Occipital lobe (tissue), 2 donors: ENCODE data around the gene ARHGEF10L. TPM values are rescaled to one million over a fixed set of nuclear protein-coding genes. Genes with fewer than 3 reads are reported as not detected.
"Not testable (repeated sequence)": the region's sequence is repeated elsewhere in the genome, so short reads cannot be mapped to it uniquely, and the experiment has no call there.

Experiments
- DNase-seq: peaks from one replicate; lab custom pipeline; 2025; lab: John Stamatoyannopoulos, UW
- total RNA-seq: library from RNA; depleted of rRNA; stranded (reverse); fragments of >200 nt; gene quantifications from one replicate; pipeline ENCODE4 v1.2.3, GENCODE V29; 2014

Gene ARHGEF10L
- total RNA-seq, 1 donor from 2014 or later: 22.3 TPM

DNA sequence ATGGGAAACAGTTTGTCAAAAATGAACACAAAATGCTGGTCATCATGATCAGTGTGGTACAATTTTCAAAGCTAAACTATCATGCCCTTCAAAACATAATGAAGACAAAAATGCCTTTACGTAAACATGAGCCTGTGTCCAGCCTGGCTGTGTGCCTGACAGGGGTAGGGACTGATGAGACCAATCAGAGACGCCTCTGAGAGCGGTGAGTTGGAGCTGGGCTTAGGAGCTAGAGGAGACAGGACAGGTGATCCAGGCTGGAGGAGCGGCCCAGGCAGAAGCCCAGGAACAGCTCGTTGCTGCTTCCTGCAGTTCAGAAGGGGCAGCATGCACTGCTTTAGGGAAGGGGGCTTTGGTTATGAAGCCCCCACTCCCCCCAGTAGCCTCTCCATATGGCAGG lies 70.0 kb downstream of the ARHGEF10L start:
- DNase-seq: no peak

DNA sequence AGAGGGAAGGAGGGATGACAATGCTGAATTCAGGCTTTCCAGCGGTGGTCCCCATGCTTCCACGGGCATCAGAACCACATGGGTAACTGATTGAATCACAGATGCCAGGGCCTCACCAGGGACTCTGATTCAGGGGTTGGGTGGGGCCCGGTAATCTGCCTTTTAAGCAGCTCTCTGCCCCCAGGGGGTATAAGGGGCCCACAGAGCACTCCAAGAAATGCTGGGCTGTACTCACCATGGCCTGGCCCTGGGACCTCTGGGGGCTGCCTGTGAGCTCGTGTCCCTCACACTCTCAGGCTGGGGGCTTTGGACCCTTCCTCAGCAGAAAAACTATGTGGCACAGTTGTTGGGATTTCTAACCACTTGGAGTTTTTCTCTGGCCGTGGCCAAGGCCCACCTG lies 70.6 kb downstream of the ARHGEF10L start:
- no peak for DNase-seq

DNA sequence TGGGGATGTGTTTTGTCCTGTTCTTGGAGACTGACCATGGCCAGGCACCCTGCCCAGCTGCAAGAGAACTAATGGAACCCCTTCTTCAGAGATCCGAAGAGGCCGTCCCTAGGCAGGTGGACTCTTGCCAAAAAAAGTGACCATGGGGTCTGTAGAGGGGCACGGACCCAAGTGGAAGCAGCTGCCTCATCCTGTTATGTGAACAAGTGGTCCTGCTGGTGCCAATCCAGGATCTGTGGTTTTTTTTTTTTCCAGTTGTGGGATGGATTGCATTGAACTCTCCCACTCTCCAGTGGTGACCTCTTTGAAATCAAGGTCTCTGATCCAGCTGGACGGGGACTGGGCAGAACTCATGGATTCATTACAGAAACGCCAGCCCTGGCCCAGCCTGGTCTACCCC lies 71.2 kb downstream of the ARHGEF10L start:
- DNase-seq: no peak

DNA sequence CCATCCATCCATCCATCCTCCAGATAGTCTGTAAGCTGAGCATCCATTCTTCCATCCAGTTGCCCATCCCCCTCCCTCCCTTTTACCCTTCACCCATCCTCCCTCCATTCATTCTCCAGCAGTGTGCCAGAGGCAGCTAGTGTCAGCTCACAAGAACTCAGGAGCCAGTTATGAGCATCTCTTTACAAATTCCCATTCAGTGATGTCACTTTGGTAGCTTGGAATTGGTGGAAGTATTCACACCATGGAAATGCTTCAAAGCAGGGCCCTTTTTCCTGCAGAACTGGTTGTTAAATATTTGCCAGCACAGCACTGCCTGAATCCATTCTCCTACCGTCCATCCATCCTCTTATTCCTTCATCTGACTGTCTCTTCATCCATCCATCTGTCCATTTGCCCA lies 72.5 kb downstream of the ARHGEF10L start:
- no peak for DNase-seq

DNA sequence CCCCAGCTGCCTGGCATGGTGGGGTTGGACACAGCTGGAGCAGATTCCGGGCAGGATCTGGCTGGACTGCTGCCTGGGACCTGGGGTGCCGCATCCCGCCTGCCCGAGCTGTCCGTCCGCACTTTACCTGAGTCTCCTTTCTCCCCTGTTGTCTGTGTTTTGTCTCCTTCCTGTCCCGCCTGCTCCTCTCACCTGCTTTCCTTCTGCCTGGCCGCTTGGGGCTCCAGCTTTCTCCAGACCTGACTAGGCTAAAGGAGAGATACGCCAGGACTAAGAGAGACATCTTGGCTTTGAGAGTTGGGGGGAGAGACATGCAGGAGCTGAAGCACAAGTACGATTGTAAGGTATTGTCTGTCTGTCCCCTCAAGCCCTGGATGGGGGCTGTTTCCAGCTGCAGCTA lies 73.3 kb downstream of the ARHGEF10L start:
- DNase-seq: no peak

DNA sequence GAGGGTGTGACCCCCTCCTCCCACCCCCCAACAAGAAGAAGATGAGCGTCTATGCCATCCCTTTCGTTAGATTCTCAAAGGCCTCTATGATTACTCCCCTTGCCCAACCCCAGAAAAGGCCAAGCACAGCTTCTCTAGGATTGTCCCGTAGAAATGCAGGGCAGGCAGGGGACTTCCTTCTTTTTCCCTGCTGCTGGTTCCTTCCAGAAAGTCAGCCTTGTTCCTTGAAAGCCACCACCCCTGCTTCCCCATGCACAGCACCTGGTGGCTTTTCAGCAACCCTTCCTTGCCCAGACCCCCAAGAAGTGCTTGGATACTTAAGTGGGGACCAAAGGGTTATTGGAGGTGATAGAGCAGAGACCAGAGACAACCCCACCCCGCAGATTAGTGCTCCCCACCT lies 75.1 kb downstream of the ARHGEF10L start:
- DNase-seq: no peak

DNA sequence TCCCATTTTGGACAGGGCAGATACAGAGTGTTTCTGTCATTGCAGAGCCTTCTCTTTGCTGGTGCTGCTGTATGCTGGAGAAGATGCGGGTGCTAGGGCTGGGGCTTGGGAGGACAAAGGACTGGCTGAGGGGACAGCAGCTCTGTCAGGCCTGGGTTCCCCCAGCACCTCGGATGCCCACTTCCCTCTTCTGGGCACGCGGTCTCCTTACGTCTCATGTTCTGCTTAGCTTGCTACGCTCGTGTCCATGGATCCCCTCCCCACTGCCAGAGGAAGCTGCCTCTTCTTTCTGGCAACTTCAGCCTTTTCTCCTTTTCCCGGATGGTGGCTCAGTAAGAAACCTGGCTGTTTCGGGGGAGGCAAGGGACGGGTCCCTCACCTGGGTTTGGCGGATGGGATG lies 75.7 kb downstream of the ARHGEF10L start:
- DNase-seq: no peak

DNA sequence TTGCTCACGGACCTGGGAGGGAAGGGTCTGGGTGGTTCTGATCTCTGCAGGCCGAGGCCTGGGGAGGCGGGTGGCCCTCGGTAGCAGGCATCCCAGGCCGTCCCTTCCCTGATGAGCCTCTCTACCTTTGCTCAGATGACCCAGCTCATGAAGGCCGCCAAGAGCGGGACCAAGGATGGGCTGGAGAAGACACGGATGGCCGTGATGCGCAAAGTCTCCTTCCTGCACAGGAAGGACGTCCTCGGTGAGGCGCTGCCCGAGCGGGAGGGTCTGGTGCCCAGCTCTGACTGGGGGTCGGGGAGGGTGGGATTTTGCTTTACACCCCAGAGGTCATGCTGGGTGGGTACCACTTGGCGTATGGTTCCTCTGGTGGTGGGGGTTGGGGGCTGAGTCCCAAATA lies 76.5 kb downstream of the ARHGEF10L start:
- no peak for DNase-seq

DNA sequence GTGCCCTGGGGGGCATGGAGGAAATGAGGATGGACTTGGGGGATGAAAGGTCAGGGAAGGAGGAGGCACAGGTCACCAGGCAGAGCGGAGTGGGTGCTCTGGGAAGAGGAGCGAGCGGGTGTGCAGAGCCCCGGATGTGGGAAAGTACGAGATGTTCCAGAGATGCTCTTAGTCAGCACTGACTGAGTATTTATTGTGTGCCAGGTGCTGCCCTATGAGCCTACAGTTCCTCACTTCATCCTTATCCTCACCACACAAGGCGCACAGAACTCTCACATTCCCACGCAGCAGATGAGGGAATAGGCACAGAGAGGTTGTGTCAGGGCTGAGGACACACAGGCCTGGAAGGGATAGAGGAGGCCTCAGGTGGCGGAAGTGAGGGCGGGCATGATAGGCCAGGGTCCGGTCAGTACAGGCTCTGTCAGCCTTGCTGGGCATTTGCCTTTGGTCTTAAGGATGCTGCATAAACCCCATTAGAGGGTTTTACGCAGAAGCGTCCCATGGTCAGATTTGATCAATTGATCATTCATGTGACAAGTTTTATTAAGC lies 77.3 kb downstream of the ARHGEF10L start:
- no peak for DNase-seq

DNA sequence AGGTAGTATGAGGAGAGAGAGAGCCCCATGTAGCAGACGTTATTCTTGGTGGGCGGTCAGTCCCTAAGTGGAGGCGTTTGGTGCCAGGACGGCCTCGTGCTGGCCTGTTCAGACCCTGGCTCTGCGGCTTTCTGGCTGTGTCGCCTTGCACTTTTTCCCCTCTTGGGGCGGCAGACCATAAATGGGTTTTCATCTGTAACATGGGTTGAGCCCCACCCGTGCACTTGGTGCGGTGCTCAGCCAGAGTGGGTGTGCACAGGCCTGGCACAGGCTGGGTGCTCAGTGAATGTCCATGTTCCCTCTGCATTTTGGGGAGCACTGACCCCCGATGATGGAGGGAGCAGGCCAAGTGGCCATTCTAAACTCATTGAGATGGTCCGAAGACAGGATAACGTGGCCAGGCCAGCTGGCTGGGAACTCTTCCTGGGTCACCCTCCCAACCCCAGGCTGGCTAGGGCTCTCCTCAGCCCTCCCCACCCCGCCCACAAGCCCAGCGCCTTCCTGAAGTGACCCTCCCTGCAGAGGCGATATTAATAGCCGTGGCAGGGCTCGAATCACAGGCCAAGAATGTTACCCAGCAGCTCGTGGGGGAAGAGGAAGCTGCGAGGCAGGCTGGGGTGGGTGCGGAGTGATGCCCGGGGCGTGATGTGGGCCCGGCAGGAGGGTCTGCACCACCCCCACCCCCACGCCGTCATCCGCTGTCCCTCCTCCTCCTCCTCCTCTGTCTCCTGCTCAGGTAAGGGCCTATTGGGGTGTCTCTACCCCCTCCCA lies 78.5 kb downstream of the ARHGEF10L start:
- DNase-seq: no peak

DNA sequence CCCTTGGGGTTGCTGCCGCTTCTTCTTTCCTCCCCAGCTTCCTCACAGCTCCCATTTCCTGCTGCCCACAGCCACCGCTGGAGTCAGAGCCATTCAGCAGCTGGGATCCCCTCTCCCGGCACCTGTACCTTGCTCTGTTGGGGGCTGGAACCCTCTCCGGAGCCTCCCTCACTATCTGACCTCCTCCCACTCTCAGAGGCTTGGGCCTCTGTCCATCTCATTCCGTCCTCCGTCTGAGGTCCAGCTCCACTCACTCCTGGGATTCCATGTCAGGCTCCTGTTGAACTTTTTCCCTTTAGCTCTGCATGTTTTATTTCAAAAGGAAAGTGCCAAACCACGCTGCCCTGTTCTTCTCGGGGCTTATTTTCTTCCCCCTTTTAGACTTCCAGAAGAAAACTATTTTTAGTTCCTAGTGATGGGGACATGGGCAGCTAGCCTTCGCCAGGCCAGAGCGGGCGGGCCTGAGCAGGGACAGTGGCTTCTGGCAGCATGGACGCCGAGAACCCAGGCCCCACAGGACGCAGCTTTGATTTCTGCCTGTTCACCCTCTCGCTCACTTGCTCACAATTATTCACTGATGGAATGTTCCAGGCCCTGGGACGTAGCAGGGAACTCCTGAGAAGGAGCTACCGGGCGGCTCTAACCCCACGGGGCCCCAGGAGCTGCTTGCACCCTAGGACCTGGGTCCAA lies 79.2 kb downstream of the ARHGEF10L start:
- no peak for DNase-seq

DNA sequence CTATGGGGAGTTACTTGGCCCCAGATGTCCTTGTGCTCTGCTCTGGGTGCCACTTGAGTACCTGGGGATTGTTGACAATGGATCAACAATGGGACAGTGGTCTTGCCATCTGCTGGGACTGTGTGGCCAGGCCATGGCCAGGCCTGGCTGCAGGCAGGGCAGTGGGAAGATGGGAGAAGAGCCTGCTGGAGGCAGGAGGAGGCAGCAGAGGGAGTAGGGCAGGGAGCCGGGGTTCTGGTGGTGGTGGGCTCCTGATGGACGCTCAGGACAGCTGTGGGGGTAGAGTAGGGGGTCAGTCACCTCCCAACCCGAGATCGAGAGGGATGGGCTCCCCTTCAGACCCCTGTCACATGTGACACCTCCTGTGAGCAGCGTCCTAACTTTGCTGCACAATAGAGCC lies 81.0 kb downstream of the ARHGEF10L start:
- DNase-seq: no peak

DNA sequence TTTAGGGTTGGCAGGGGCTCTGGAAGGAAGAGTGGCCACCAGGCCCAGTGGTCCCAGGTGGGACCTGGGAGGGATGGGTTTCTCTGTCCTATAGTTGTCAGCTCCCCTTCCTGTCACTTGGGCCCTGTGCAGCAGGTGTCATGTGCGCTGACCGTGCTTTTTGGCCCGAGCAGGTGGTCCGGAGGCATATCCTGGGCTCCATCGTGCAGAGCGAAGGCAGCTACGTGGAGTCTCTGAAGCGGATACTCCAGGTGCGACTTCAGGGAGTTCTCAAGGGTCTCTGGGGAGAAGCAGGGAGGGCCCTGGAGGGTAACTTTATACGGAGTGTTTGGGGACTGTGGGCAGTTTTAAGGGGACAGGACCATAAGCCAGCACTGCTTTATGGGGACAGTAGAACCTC lies 82.2 kb downstream of the ARHGEF10L start:
- DNase-seq: no peak

DNA sequence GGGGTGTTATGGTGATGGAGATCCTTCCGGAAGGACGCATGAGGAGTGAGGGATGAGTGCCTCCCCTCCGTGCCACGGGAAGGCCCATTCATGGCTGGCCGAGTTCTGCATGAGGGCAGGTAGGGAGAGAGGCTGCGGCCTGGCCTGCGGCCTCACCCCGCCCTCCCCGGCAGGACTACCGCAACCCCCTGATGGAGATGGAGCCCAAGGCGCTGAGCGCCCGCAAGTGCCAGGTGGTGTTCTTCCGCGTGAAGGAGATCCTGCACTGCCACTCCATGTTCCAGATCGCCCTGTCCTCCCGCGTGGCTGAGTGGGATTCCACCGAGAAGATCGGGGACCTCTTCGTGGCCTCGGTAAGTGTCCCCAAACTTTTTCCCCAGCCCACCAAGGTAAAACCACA lies 83.3 kb downstream of the ARHGEF10L start:
- DNase-seq: no peak

DNA sequence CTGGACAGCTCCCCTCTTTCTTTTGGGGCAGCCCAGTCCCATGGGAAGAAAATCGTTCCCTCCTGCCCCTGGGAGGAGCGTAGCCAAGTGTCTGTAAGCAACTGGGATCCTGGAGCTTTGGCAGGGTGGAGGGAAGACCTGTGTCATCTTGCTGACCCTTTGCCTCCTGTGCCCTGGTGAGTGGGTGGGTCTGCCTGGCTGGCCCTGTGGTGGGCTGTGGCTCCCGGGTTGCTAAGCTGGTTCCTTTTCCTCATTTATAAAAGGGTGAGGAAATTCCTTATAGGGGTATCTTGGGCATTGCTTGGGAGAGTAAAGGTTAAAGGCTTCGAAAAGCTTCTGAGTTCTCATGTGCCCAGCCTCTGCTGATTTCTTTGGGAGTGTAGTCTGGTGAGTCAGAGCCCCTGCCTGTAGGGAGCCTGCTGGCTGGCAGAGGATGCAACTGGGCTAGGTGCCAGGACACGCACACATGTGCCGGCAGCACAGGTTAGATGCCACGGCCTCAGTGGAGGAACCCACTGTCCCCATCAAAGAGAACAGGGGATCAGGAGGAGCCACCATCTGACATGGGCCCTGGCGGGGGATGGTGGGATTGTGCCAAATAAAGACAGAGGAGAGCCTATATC lies 85.2 kb downstream of the ARHGEF10L start:
- no peak for DNase-seq

DNA sequence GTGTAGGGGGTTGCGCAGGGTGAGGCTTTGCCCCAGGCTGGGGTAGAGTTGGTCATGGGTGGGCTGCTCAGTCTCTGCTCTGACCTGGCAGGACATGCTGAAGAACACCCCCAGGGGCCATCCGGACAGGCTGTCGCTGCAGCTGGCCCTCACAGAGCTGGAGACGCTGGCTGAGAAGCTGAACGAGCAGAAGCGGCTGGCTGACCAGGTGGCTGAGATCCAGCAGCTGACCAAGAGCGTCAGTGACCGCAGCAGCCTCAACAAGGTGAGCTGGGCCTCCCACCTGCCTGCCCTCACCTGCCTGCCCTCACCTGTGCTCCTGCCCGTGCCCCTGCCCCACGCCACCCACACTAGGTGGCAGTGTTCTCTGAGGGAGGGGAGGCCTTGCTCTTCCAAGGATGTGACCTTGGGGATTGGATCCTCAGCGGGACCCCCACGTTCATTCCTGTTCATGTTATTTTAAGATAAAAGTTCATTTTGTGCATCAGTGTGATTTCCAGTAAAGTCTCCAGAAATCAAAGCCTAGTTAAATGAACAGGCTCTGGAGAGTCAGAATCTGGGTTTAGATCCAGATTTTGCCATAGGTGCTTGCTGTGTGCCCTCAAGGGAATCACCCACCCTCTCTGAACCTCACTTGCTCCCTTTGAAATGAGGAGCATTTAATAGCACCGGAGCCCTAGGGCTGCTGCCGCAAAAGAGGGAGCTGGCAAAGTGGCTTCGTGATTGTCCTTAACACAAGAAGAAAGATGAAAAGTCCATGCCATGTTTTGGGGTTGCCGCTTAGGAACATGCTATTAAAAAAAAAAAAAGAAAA lies 87.9 kb downstream of the ARHGEF10L start:
- no peak for DNase-seq

DNA sequence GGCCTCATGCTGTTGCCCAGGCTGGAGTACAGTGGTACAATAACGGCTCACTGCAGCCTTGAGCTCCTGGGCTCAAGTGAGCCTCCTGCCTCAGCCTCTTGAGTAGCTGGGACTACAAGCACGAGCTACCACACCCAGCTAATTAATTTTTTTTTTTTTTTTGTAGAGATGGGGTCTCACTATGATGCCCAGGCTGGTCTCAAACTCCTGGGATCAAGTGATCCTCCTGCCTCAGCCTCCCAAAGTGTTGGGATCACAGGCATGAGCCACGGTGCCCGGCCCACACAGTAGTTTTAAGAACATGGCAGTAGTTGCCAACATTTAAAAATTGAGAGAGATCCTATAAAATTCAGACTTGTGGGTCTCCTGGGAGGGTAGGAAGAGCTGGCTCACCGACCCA lies 89.5 kb downstream of the ARHGEF10L start:
- not testable (repeated sequence) for DNase-seq

DNA sequence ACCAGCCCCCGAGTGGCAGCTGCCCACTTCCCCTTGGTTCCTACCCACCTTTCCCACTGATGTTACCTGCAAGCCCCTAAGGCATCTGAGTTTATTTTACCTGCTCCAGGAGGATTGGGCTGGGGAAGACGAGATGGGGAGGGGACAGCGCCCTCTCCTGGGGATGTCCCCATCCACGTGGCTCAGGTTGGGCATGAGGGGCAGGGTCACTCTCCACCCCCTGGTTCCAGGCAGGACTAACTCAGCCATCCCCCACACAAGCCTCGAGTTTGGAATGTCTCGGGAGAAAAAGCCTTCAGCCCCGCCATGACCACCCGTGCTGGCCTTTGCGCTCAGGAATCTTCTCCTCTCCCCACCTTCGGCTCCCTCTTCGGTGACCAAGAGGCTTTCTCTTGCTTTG lies 90.0 kb downstream of the ARHGEF10L start:
- DNase-seq: no peak

DNA sequence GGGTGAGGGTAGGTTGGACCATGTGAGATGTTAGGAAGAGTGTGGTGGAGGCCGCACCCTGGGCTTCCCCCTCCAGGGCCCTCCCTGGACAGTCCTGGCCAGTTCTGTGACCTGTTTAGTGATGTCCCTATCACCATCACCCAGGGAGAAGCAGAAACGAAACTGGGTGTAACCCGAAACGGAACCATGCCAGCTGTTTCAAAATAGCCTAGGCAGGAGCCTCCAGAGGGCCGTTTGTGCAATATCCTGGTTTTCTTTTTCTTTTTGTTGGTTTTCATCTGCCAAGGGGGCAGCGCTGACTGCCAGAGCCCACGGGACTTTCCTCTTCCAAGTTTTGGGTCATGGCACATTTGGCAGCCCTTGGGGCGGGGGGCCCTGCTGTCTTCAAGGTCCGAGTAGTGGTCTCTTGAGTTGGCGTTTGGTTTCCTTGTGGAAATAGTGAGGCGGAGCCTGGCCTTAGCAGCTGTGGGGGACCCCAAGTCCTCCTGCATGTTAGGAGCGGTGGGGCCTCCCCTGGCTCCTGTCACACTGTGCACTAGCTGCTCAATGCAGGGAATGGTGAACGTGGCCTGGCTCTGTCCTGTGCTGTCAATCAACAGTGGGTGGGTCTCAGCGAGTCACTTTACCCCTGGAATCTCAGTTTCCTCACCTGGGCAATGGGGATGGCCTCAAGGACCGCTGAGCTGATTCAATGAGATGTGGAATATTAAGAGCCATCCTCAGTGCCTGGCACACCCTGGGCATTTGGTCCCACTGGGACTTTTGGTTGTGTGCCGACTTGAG lies 90.7 kb downstream of the ARHGEF10L start:
- DNase-seq: no peak

DNA sequence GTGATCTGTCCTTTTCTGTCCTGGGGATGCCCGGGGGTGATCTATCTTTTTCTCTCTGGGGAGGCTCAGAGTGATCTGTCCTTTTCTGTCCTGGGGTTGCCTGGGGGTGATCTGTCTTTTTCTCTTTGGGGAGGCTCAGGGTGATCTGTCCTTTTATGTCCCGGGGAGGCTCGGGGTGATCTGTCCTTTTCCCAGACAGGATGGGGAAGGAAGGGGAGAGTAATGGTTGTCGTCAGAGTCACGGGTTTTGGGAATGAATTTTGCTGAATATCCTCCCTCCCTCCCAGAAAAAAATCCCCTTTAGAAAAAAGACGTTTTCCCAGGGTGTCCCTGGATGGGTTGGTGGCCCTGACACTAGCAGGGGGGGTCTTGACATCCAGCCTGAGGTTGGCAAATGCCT lies 91.5 kb downstream of the ARHGEF10L start:
- DNase-seq: no peak

DNA sequence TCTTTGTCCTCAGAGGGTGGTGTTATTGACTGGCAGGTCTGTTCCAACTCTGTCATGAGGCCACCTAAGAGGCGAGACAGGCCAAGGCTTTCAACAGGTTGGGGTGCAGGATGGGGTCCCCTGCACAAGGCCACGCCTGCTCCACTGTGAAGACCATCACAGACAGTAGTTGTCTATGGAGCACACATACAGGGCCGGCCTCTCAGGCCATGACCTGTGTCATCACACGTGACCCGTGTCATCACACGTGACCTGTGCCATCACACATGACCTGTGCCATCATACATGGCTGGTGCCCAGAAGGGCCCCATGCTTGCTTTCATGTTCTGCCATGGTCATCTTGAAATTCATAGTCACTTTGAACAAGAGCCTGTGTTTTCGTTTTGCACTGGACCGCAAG lies 91.9 kb downstream of the ARHGEF10L start:
- no peak for DNase-seq
